Cerebellar nuclear complex (tissue), 1 donor: ENCODE data around the gene MSH3.
"Not testable (repeated sequence)": the region's sequence is repeated elsewhere in the genome, so short reads cannot be mapped to it uniquely, and the experiment has no call there.

Experiments
- DNase-seq, 2 experiments: peaks; one replicate each; lab custom pipeline; 2025; lab: John Stamatoyannopoulos, UW

Gene MSH3

GRCh38 chr5:80755626-80756025 is 101.2 kb downstream of the MSH3 start:
- DNase-seq = no peak

DNA sequence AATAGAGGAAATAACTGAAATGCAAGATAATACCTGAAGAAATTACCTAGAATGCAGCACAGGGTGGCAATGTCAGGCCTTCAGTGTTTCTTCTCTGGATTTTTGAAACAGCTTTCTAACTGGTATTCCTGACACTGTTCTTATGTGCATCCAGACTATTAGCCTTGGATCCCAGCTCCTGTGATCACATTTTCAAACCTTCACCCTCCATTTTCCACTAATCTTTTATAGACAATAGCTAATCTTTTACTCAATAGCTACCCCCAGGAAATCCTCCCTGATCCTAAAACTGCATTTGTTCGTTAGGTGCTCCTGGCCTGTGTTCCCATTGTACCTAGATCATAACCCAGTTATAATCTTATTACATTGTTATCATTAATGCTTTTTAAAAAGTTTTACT is 101.8 kb downstream of the MSH3 start:
- no peak for DNase-seq

DNA sequence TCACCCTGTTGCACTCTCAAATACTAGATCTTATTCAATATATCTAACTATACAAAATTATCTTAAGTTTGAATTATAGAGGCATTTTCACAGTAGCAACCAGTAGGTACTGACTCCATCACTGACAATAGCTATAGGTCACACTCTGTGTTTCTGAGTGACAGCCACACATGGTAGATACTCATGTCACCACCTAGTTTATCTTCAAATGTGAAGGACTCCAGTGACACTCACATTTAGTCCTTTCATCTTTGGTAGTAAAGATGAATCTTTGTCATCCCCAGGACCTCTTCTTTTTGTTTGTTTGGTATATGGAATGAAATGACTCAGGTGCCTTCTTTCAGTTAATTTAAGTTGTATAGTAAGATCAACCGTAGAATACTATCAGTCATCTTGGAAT is 102.8 kb downstream of the MSH3 start:
- no peak for DNase-seq

DNA sequence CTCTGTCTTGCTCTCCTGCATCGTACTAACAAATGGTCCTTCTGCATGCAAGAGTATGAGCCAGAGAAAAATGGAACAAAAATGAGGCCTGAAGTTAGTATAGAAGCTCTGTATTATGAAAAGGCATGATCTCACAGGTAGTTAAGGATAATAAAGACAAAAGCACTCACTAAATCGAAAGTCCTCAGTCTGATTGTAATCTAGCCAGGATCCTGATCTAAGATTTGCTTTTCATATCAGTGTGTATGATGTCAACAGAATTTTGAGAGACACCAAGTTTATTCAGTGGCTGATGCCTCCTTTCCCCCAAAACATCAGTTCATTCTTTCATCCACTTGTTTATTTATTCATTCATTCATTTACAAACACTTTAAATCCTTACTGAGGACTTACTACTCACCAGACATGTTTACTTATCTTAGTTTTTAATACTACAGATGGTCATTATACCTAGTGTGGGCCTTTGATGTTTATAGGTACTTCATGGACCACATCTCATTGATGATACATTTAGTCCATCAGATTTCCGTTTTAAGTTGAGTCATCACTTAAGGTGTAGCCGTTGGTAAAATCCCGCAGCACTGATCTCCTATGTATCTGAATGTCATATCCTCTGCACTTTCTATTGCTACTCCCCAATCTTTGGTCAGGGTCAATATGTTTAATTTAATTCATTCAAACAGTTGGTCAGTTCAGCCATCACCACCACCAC is 105.6 kb downstream of the MSH3 start:
- DNase-seq = no peak

DNA sequence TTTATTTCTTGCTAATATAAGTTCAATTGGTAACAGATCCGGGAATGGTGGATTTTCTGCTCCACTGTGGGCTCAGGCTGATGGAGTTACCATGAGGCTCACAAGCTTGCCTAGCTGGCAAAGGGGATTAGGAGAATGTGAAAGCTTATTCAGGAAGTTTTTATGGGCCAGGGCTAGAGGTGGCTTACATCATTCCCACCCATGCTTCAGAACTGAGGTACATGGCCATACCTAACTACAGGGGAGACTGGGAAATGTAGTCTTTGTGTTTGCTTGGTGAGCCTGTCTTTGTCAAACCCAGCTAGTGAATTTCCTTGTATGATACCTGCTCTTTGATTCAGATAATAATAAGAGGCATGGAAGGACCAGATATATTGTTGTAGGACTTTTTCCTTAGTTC is 106.2 kb downstream of the MSH3 start:
- no peak for DNase-seq

- DNase-seq = no peak
These were observed 106.7 kb downstream of the MSH3 start for GRCh38 chr5:80761176-80761575.

- no peak for DNase-seq
These were observed 107.5 kb downstream of the MSH3 start for GRCh38 chr5:80761966-80762365.

- DNase-seq = no peak
These were observed 108.1 kb downstream of the MSH3 start for GRCh38 chr5:80762573-80762972.

- no peak for DNase-seq
These were observed 108.8 kb downstream of the MSH3 start for GRCh38 chr5:80763211-80763610.

DNA sequence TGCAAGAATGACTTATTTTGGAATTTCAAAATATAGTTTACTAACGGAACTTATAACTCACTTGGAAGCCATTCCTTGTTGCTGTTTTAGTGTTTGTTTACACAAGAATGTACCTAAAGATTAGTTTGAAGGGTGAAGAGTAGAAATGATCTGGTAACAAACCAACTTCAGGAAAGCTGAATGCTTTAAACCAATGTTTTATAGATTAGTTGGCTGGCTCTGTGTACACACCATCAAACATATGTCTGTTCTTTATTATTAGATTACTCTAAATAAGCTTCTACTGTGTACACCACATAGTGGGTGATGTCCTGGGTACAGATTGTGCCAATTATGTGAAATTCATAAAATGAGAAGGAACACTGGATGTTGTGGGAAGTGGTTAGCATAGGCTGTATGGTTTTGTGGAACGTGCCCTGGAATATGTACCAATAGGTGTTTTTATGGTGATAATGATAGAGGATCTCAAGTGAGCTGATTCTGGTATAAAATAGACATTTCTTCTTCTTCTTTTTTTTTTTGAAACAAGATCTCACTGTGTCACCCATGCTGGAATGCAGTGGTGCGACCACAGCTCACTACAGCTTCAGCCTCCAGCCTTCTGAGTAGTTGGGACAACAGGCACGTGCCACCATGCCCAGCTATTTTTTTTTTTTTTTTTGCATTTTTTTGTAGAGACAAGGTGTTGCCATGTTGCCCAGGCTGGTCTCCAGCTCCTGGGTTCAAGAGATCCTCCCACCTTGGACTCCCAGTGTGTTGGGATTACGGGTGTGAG is 109.6 kb downstream of the MSH3 start:
- no peak for DNase-seq

GRCh38 chr5:80764786-80765185 is 110.3 kb downstream of the MSH3 start:
- DNase-seq = no peak

DNA sequence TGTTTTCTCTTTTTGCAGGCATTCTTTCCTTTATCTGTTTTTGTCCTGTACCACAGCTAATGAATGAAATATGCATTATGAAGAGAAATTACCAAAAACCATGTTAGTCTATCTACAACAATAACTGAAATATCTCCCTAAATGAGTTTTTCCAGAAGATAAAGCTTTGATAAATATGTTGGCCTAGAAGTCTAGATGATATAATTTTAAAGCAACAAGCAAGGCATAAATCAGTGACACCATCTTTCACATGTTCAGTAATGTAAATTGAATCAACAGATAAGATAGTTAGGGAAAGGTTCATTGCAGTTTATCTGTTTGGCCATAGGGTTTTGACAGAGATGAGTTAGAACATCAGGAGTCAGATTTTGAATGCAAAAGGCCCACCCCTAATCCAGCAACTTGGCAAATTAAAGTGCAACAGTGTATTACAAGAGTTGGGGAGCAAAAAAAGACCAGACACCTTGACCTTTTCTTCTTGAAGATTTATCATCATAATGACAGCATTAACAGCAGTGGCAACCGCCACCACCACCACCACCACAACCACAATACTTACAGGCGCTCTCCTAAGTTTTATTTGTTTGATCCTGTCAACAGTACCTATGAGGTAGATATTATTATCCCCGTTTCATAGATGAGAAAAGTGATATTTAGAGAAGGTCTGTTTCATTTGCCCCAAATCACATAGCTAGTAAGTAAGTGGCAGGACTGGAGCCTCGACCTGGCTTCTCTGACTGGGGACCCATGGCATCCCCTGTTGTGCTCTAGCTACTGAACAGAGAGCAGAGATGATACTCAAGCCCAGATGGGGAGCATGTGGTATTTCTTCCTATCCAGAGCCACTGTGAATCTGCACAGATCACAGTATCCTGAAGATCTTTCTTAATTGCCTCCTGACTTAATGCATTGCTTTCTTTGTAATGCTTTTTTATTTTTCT is 123.2 kb downstream of the MSH3 start:
- DNase-seq = no peak

- no peak for DNase-seq
These were observed 125.6 kb downstream of the MSH3 start for GRCh38 chr5:80780024-80780423.

DNA sequence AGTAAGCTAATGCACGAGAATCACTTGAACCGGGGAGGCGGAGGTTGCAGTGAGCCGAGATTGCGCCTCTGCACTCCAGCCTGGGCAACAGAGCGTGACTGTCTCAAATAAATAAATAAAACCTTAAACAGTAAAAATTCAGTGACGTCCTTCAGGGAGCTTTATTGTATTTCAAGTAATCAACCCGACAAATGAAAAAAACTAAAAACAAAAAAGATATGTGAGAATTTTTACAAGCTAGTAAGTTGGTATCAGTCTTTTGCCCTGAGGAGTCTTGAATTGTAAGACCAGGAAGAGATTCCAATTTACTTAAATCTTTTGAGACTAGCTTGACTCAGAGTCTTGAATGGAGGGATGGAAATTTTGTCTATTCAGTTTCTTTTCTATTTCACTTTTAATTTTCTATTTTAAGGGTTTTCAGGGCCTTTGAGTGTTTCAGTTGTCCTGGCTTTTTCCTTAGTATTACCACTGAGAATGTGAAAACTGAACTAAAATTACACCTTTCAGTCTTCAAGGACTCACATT is 126.4 kb downstream of the MSH3 start:
- no peak for DNase-seq

DNA sequence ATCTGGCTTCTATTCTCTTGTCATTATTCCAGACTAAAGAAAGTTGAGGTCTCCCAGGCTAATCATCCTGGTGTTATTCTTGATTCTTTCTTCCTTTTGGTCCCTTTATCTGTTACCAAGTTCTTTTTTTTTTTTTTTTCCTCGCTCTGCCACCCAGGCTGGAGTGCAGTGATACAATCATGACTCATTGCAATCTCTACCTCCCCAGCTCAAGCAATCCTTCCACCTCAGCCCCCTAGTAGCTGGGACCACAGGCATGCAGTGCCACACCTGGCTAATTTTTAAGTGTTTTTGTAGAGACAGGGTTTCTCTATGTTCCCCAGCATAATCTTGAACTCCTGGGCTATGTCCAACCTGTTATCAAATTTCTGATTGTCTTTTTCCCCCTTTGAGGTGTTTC is 126.9 kb downstream of the MSH3 start:
- no peak for DNase-seq

DNA sequence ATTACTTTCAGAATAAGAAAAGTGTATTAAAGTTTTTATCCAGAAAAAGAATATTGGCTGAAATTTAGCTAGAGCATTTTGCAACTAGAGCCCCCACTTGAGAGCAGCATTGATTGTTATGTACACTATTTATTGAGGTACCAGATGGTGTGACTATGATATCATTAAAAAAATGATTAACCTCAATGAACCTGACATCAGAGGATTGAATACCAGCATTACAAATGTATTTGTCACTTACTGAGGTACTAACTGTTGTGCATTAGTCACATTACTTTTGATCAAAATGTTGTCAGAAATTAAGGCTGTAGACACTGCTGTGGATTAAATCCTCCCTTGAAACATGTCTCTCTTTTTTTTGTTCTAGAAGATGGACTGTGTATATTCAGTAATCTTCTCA is 128.2 kb downstream of the MSH3 start:
- no peak for DNase-seq

DNA sequence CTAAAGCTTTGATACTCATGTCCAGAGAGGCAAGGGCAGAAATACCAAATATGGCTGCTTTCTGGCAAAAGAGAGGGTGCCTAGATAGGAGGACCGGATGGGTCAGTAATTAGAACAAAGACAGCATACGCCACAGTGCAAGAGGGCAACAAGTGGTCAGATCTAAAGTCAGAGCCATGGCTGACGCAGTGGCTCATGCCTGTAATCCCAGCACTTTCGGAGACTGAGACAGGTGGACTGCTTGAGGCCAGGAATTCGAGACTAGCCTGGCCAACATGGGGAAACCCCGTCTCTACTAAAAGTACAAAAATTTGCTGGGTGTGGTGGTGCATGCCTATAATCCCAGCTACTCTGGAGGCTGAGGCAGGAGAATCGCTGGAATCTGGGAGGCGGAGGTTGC is 129.3 kb downstream of the MSH3 start:
- not testable (repeated sequence) for DNase-seq

DNA sequence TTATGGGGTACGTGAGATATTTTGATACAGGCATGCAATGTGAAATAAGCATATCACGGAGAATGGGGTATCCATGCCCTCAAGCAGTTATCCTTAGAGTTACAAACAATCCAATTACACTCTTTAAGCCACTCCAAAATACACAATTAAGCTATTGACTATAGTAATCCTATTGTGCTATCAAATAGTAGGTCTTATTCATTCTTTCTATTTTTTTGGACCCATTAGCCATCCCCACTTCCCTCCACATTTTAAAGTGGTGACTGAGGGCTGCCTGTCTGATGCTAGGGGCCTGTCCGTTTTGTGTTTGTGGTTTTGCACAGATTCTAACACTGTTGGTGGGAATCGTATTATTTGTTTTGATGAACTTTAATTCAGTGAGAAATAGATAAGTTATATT is 130.0 kb downstream of the MSH3 start:
- no peak for DNase-seq

GRCh38 chr5:80789319-80790016 is 135.0 kb downstream of the MSH3 start:
- DNase-seq = not testable (repeated sequence)

- DNase-seq = no peak
These were observed 136.2 kb downstream of the MSH3 start for GRCh38 chr5:80790698-80791097.

GRCh38 chr5:80793354-80793753 is 138.9 kb downstream of the MSH3 start:
- no peak for DNase-seq

GRCh38 chr5:80796846-80797245 is 142.4 kb downstream of the MSH3 start:
- no peak for DNase-seq
